Upper lobe of right lung (tissue), 1 donor: Measurements from ENCODE around the gene NUCKS1. TPM values are rescaled to one million over a fixed set of nuclear protein-coding genes. Genes with fewer than 3 reads are reported as not detected.
"Not testable (repeated sequence)": the region's sequence is repeated elsewhere in the genome, so short reads cannot be mapped to it uniquely, and the experiment has no call there.

Experiments
- ATAC-seq: fragments of 200-7000 bp; cut with Tn5 transposase; one replicate; pipeline ENCODE4 v1.9.1; 2020; ENCODE audit warnings: mild to moderate bottlenecking, moderate library complexity
- DNase-seq: peaks from one replicate; pipeline ENCODE4 v3.0.0-alpha.2; 2020
- H3K27ac ChIP-seq: fragments of 200-600 bp; one replicate; pipeline ENCODE4 v1.8.0; 2022
- H3K27me3 ChIP-seq: fragments of 200-600 bp; one replicate; pipeline ENCODE4 v1.8.0; 2022; ENCODE audit warnings: mild to moderate bottlenecking
- H3K36me3 ChIP-seq: fragments of 200-600 bp; one replicate; pipeline ENCODE4 v1.8.0; 2022
- H3K4me1 ChIP-seq: fragments of 200-600 bp; one replicate; pipeline ENCODE4 v1.8.0; 2022
- H3K4me3 ChIP-seq: fragments of 200-600 bp; one replicate; pipeline ENCODE4 v1.8.0; 2022; ENCODE audit warnings: mild to moderate bottlenecking
- H3K9me3 ChIP-seq: fragments of 200-600 bp; one replicate; pipeline ENCODE4 v1.8.0; 2022
- intact Hi-C: fragments of 100-400 bp; cut with DNase I; formaldehyde crosslinking; loops from one replicate; pipeline ENCODE4 v1.11.0; 2022
- total RNA-seq: library from RNA; stranded (reverse); fragmentation: NEBNext Ultra II Directional; extraction: Animal tissue kit (Norgen Biotek cat#: 25700); gene quantifications from one replicate; pipeline ENCODE4 v1.2.1, GENCODE V29; 2021
- TF ChIP-seq, protein P1 (sequence below): fragments of 200-600 bp; IDR thresholded peaks from one replicate; pipeline ENCODE4 v1.8.0; 2022; ENCODE audit warnings: antibody characterized with exemption
- donor health status: DM: no; HTN: yes; CAD: no; lungs with severe emphysema.

The NUCKS1 gene
- total RNA-seq, 1 donor from 2014 or later = 117 TPM

DNA sequence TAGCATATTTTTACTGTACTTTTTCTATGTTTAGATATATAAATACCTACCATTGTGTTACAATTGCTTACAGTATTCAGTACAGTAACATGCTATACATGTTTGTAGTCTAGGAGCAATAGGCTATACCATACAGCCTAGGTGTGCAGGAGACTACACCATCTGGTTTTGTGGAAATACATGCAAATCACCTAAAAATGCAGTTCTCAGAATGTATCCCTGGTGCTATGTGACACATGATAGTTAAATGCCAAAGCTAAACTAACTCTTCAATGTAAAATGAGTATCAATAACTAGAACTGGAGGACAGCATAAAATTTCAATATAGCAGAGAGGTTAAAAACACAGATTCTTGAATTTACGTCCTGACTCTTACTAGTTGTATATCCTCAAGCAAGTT lies 14.8 kb downstream of the NUCKS1 start:
- Histone ChIP-seq H3K4me1 (peaks cover 9% of the 10 kb centered on the region), H3K27me3 (no peaks in the 10 kb centered on the region), H3K27ac (no peak overlapping the region), H3K4me3 (no peak overlapping the region), H3K36me3 (peaks cover 6% of the 10 kb centered on the region), H3K9me3 (no peaks in the 10 kb centered on the region)
- TF ChIP-seq, protein P1, sequence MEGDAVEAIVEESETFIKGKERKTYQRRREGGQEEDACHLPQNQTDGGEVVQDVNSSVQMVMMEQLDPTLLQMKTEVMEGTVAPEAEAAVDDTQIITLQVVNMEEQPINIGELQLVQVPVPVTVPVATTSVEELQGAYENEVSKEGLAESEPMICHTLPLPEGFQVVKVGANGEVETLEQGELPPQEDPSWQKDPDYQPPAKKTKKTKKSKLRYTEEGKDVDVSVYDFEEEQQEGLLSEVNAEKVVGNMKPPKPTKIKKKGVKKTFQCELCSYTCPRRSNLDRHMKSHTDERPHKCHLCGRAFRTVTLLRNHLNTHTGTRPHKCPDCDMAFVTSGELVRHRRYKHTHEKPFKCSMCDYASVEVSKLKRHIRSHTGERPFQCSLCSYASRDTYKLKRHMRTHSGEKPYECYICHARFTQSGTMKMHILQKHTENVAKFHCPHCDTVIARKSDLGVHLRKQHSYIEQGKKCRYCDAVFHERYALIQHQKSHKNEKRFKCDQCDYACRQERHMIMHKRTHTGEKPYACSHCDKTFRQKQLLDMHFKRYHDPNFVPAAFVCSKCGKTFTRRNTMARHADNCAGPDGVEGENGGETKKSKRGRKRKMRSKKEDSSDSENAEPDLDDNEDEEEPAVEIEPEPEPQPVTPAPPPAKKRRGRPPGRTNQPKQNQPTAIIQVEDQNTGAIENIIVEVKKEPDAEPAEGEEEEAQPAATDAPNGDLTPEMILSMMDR = no peak
- DNase-seq = no peak
- intact Hi-C loops = no loop called here
- no peak for ATAC-seq

DNA sequence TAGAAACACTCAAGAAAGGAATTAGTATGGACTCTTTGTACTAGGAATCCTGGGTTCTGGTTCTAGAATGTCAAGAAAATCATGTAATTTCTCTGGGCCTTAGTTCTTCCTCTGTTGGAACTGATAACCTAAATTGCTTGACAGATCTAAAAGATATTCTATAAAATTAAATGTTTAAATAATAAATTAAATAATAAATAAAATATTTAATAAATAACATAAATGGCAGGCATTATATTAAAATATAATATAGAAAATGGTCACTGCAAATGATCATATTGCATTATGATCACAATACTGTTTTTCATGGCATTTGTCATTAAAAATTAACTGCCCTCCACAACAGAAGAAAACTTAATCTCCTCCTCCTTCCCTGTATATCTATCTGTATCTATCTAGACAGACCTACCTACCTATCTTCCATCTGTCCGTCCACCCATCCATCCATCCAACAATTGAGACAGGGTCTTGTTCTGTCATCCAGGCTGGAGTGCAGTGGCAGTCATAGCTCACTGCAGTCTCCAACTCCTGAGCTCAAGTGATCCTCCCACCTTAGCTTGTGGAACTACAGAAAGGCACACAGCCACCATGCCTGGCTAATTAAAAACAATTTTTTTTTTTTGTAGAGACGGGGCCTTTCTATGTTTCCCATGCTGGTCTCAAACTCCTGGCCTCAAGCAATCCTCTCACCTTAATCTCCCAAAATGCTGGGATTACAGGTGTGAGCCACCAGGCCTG lies 16.4 kb downstream of the NUCKS1 start:
- Histone ChIP-seq H3K4me1 (peaks cover 9% of the 10 kb centered on the region), H3K9me3 (no peaks in the 10 kb centered on the region), H3K4me3 (no peak overlapping the region), H3K27ac (no peak overlapping the region), H3K27me3 (no peaks in the 10 kb centered on the region), H3K36me3 (peaks cover 11% of the 10 kb centered on the region)
- intact Hi-C loops = no loop called here
- TF ChIP-seq, protein P1 = no peak
- no peak for DNase-seq
- ATAC-seq = no peak

DNA sequence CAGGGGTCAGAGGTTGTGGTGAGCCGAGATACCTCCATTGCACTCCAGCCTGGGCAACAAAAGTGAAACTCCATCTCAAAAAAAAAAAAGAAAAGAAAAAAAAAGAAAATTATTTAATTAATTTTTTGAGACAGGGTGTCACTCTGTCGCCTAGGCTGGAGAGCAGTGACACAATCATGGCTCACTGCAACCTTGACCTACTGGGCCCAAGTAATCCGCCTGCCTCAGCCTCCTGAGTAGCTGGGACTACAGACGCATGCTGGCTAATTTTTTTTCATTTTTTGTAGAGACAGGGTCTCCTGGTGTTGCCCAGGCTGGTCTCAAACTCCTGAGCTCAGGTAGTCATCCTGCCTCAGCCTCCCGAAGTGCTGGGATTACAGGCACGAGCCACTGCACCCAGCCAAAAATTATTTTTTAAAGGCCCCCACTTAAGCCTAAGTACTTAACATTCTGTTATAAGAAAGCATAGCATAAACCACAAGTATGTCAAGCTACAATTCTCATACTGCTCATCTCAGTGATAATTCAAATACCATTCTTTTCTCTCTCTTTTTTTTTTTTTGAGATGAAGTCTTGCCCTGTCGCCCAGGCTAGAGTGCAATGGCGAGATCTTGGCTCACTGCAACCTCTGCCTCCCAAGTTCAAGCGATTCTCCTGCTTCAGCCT lies 19.9 kb downstream of the NUCKS1 start:
- ATAC-seq = no peak
- H3K4me1 ChIP-seq = peaks cover 9% of the 10 kb centered on the region
- no peak overlapping the region for H3K27ac ChIP-seq
- no peaks in the 10 kb centered on the region for H3K9me3 ChIP-seq
- intact Hi-C loops = no loop called here
- no peaks in the 10 kb centered on the region for H3K27me3 ChIP-seq
- TF ChIP-seq, protein P1 = no peak
- no peak for DNase-seq
- H3K36me3 ChIP-seq = peaks cover 31% of the 10 kb centered on the region
- H3K4me3 ChIP-seq = no peak overlapping the region

DNA sequence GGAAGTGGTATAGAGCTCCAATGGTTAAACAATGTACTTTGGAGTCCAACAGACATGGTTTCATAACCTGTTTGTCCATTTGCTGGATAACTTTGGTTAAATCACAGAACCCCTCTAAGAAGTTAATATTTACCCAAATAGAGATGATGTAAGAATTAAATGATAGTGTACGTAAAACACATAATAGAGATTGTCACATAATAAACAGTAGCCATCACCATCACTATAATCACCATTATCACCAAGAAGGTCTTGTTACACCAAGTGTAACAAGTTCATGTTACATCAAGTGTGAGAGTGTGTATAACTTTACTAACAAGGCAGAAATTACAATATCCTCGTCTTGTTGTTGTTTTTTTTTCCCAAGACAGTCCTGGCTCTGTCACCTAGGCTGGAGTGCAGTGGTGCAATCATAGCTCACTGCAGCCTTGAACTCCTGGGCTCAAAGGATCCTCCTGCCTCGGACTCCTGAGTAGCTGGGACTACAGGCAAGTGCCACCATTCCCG lies 23.3 kb downstream of the NUCKS1 start:
- Histone ChIP-seq H3K36me3 (peaks cover 58% of the 10 kb centered on the region), H3K4me3 (no peak overlapping the region), H3K9me3 (no peaks in the 10 kb centered on the region), H3K27ac (no peak overlapping the region), H3K4me1 (no peaks in the 10 kb centered on the region), H3K27me3 (no peaks in the 10 kb centered on the region)
- TF ChIP-seq, protein P1 = no peak
- intact Hi-C loops = no loop called here
- ATAC-seq (no peak), DNase-seq (no peak)

DNA sequence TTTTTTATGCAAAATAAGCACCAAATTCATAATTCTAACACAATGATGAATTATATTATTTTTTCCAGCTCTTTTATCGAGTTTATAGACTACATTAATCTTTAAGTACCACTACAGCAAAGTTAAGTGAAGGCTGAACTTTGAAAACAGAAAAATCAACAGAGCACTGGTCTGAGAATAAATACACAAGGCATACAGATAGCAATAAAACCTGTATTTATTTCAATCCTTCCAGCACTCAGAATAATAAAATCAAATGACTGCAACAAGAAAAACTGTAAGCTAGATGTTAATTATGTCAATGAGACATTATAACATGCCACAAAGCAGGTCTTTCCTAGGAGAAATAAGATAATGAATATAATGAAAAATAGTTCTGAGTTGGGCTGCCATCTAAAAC lies 24.5 kb downstream of the NUCKS1 start:
- intact Hi-C loops = no loop called here
- Histone ChIP-seq H3K4me3 (no peak overlapping the region), H3K9me3 (no peaks in the 10 kb centered on the region), H3K36me3 (peaks cover 70% of the 10 kb centered on the region), H3K27ac (no peak overlapping the region), H3K27me3 (no peaks in the 10 kb centered on the region), H3K4me1 (no peaks in the 10 kb centered on the region)
- ATAC-seq = no peak
- TF ChIP-seq, protein P1 = no peak
- DNase-seq = no peak

DNA sequence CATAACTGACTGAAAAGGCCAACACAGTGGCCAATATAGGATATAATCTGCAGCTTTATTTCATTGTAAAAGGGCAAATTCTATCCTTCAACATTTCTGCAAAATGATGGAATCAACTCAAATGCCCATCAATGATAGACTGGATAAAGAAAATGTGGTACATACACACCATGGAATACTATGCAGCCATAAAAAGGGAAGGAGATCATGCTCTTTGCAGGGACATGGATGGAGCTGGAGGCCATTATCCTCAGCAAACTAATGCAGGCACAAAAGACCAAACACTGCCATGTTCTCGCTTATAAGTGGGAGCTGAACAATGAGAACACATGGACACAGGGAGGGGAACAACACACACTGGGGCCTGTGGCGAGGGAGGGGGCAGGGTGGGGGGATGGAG lies 29.2 kb downstream of the NUCKS1 start:
- H3K4me1 ChIP-seq, H3K27ac ChIP-seq, H3K27me3 ChIP-seq, H3K9me3 ChIP-seq, DNase-seq, H3K4me3 ChIP-seq, intact Hi-C loops, ATAC-seq: not testable (repeated sequence)
- H3K36me3 ChIP-seq = peaks cover 91% of the 10 kb centered on the region
